Naive thymus-derived CD4-positive, alpha-beta T cell (primary cell): ENCODE measurements around the gene SLC26A1. TPM values are rescaled to one million over a fixed set of nuclear protein-coding genes. Genes with fewer than 3 reads are reported as not detected.

Experiments used
- ATAC-seq: fragments of 150-1000 bp; cut with Tn5 transposase; 2 replicates; pipeline ENCODE4 v1.10.0; 2021; ENCODE audit warnings: mild to moderate bottlenecking, moderate library complexity
- CTCF ChIA-PET: fragments of 350-600 bp; sonication (Branson Sonifier 250); formaldehyde crosslinking; loops from one replicate; lab custom pipeline; 2021; ENCODE audit warnings: antibody characterized with exemption; lab: Charles Lee
- POLR2A ChIA-PET: fragments of 350-600 bp; sonication (Branson Sonifier 250); formaldehyde crosslinking; loops from one replicate; lab custom pipeline; 2021; ENCODE audit warnings: antibody characterized with exemption, inconsistent platforms; lab: Charles Lee
- DNase-seq, 9 donors: peaks; one replicate each; pipeline versions ENCODE4 v3.0.0 to v3.0.0-alpha.2; 2020 to 2022; ENCODE audit warnings: mixed read lengths in 1 of 9
- H3K27ac ChIP-seq: one replicate; pipeline ENCODE4 v1.7.0; 2013; ENCODE audit warnings: mild to moderate bottlenecking, low read depth, low read length, moderate library complexity
- H3K27me3 ChIP-seq, 2 donors: one replicate each; pipeline ENCODE4 v1.7.0; 2013; ENCODE audit warnings: low read length in 2 of 2, mild to moderate bottlenecking in 2 of 2, moderate library complexity in 2 of 2; ENCODE audit not compliant: control insufficient read depth in 2 of 2, insufficient read depth in 2 of 2
- H3K36me3 ChIP-seq, 3 experiments: 1 replicate in 2 of 3; 2 replicates in 1 of 3; pipeline ENCODE4 v1.7.0; 2013; ENCODE audit warnings: low read length in 3 of 3, mild to moderate bottlenecking in 3 of 3, moderate library complexity in 1 of 3; ENCODE audit not compliant: insufficient read depth in 3 of 3, control insufficient read depth in 2 of 3
- H3K4me1 ChIP-seq, 2 donors: one replicate each; pipeline ENCODE4 v1.7.0; 2013; ENCODE audit warnings: low read length in 2 of 2, mild to moderate bottlenecking in 2 of 2, moderate library complexity in 1 of 2; ENCODE audit not compliant: control insufficient read depth in 2 of 2, insufficient read depth in 2 of 2
- H3K4me3 ChIP-seq: 2 replicates; pipeline ENCODE4 v1.7.0; 2013; ENCODE audit warnings: mild to moderate bottlenecking, low read length
- H3K9me3 ChIP-seq, 3 experiments: 1 replicate in 2 of 3; 2 replicates in 1 of 3; pipeline ENCODE4 v1.7.0; 2013; ENCODE audit warnings: low read length in 3 of 3; ENCODE audit not compliant: control insufficient read depth in 2 of 3
- H3K27ac Mint-ChIP-seq, 9 donors: one replicate each; pipeline ENCODE4 v1.8.0; 2020 to 2022; ENCODE audit warnings: mixed read lengths in 9 of 9, mild to moderate bottlenecking in 8 of 9, moderate library complexity in 5 of 9, inconsistent platforms in 2 of 9
- H3K27me3 Mint-ChIP-seq, 5 donors: one replicate each; pipeline ENCODE4 v1.8.0; 2021 to 2022; ENCODE audit warnings: mixed read lengths in 5 of 5, mild to moderate bottlenecking in 1 of 5
- H3K36me3 Mint-ChIP-seq, 5 donors: one replicate each; pipeline ENCODE4 v1.8.0; 2020 to 2022; ENCODE audit warnings: mixed read lengths in 5 of 5, mild to moderate bottlenecking in 3 of 5, inconsistent platforms in 1 of 5
- H3K4me1 Mint-ChIP-seq, 7 donors: one replicate each; pipeline ENCODE4 v1.8.0; 2020 to 2022; ENCODE audit warnings: mixed read lengths in 7 of 7, mild to moderate bottlenecking in 3 of 7, inconsistent platforms in 1 of 7
- H3K4me3 Mint-ChIP-seq, 10 donors: one replicate each; pipeline ENCODE4 v1.8.0; 2020 to 2022; ENCODE audit warnings: mild to moderate bottlenecking in 10 of 10, mixed read lengths in 10 of 10, moderate library complexity in 6 of 10, inconsistent platforms in 2 of 10
- H3K9me3 Mint-ChIP-seq, 11 donors: one replicate each; pipeline ENCODE4 v1.8.0; 2020 to 2022; ENCODE audit warnings: mixed read lengths in 11 of 11, mild to moderate bottlenecking in 4 of 11, inconsistent platforms in 1 of 11, moderate library complexity in 1 of 11
- intact Hi-C, 2 donors: fragments of 100-400 bp; cut with micrococcal nuclease; formaldehyde crosslinking; loops; one replicate each; pipeline ENCODE4 v1.15.1; 2023
- polyA plus RNA-seq, 2 donors: library from polyadenylated mRNA; unstranded; fragments of 300-500 nt; fragmentation: Illumina TruSeq; gene quantifications; one replicate each; pipeline ENCODE4 v1.2.3, GENCODE V29; 2021
- total RNA-seq, 6 experiments: library from RNA in 5 of 6; stranded (reverse) in 5 of 6; gene quantifications; 1 replicate in 5 of 6; 2 replicates in 1 of 6; pipeline ENCODE4 v1.2.3 and lab custom pipeline; 2021 to 2026

Gene SLC26A1
- total and polyA plus RNA-seq, 7 experiments from 2014 or later: 0.16 to 2.3 (median 1.1) TPM; not detected in 2

DNA sequence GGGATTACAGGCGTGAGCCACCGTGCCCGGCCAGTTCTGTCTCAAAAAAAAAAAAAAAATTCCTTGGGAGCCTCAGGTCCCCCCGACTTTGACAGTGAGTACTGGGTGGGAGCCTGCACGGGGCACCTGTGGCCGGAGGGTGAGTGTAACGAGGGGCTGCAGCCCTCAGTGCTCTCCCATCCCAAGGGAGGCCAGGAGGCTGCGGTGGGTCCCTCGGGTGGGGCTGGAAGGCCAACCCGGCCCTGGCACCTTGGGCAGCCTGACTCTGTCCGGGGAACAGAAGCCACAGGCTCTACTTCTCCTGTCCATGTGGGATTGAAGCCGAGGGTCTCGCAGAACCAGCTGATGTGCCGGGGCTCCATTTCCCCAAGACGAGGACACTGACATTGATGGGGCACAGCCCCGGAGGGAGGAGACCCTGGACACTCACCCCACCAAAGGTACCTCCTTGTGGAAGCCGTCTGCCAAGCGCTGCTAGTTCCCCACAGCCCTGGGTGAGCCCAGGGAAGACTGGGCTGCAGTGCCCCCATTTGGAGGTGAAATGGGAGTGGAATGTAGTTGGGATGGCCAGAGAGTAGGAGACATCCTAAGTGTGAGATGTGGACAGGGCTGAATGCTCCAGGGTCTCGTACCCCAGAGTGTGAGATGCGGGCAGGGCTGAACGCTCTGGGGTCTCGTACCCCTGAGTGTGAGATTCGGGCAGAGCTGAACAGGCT is 2.3 kb upstream of the SLC26A1 start:
- Histone ChIP-seq H3K4me3 (no peak overlapping the region), H3K27ac (no peak overlapping the region), H3K4me1 (peaks cover 0 to 9% of the 10 kb centered on the region in 2 donors), H3K36me3 (peaks cover 0 to 17% (median 0%) of the 10 kb centered on the region in 3 experiments), H3K27me3 (peaks cover 3 to 7% of the 10 kb centered on the region in 2 donors), H3K9me3 (no peaks in the 10 kb centered on the region)
- Mint-ChIP-seq H3K27ac (peak overlapping the region in 1 of 9 donors; percentile 43), H3K4me1 (peaks cover 0 to 14% (median 13%) of the 10 kb centered on the region in 7 donors), H3K9me3 (no peaks in the 10 kb centered on the region), H3K4me3 (peak overlapping the region in 1 of 10 donors; percentile 30), H3K27me3 (peaks cover 9 to 28% (median 17%) of the 10 kb centered on the region in 5 donors), H3K36me3 (no peaks in the 10 kb centered on the region)
- POLR2A ChIA-PET: no interaction called here
- ATAC-seq (no peak), DNase-seq (no peak)
- intact Hi-C loops: no loop called here
- CTCF ChIA-PET: no interaction called here

DNA sequence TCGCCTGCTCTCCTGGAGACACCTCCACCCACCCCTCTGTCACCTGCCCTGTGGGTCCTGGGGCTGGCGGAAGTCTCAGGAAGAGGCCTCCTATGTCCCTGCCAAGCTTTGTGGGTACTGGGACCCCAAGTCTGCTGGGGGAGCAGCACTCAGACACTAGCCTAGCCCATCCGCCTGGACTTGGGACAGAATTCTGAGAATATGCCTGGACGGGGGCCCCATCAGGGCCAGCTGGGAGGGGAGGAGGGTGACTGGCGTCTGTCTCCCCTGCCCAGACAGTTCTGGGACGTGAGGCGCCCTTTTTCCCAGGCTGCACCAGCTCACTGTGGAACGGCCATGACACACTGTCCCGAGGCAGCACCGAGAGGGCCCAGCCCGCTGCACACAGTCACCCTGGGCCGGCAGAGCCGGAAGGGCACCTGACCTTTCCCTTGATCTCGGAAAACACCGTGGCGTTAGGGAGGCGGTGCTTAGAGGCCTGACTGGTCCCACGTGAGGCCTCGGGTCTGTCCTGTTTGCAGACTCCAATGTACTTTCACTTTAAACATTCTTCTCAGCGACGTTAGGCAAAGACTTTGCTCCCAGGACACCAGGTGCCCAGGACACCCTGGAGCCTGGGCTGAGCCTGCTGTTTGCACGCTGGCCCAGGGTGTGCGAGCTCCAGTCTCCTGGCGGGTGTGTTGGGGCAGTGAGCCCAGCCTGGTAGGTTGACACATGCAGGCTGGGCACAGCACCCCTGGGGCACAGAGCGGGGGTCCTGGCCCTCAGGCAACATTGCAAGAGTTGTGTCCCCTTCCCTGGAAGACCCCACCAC is 700 bp downstream of the SLC26A1 start:
- Mint-ChIP-seq H3K9me3 (no peaks in the 10 kb centered on the region), H3K36me3 (no peaks in the 10 kb centered on the region), H3K27ac (no peak overlapping the region), H3K4me1 (peaks cover 0 to 3% (median 0%) of the 10 kb centered on the region in 7 donors), H3K4me3 (no peak overlapping the region), H3K27me3 (peaks cover 0 to 10% (median 0%) of the 10 kb centered on the region in 5 donors)
- ATAC-seq: no peak
- no peaks in the 10 kb centered on the region for H3K9me3 ChIP-seq
- intact Hi-C loops: no loop called here
- H3K27ac ChIP-seq: no peak overlapping the region
- no peaks in the 10 kb centered on the region for H3K27me3 ChIP-seq
- H3K36me3 ChIP-seq: peaks cover 0 to 34% (median 0%) of the 10 kb centered on the region in 3 experiments
- POLR2A ChIA-PET: no interaction called here
- CTCF ChIA-PET: interaction anchor here (0.6 kb wide), 1 partner anchor 68 kb away, joined by 3 read pairs; no protein-coding TSS in a partner anchor
- H3K4me3 ChIP-seq: no peak overlapping the region
- H3K4me1 ChIP-seq: peaks cover under 1 to 2% of the 10 kb centered on the region in 2 donors
- no peak for DNase-seq

DNA sequence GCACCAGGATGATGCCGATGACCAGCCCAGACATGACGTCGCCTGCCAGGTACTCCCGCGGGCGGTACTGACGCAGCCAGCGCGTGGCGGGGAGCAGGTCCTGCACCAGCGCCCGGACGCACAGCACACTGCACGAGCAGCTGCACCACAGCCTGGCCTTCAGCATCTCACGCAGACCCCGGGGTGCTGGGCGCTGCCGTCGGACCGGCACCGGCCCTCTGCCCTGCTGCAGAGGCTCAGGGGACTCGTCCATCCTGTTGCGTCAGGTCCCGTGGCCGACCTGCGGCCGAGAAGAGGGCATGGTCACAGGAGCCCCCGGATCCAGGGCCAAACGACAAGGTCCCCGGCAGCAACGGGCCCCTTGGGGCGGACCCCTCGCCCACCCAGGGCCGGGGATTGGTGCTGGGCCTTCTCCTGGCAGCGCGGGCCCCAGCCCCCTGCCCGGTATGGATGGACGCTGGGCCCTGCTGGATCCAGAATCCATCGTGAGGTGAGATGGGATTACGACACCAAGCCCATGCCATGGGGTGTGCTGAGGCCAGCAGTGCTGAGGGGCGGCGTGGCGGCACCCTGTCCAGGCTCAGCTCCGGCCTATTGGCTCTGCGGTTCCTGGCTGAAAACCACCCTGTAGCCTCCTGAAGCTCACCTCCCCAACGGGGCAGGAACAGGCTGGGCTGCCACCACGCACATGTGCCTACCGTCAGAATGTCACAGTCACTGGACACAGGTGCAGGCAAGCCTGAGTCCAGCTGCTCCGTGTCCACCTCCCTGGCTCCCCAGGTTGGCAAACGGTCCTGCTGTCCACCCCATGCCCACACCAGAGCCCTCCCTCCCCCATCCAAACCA is 1.5 kb downstream of the SLC26A1 start:
- no peaks in the 10 kb centered on the region for H3K9me3 ChIP-seq
- intact Hi-C loops: no loop called here
- H3K27ac Mint-ChIP-seq: no peak overlapping the region
- H3K36me3 Mint-ChIP-seq: no peaks in the 10 kb centered on the region
- peaks cover 0 to 4% of the 10 kb centered on the region in 2 donors for H3K4me1 ChIP-seq
- ATAC-seq: no peak
- H3K27ac ChIP-seq: no peak overlapping the region
- POLR2A ChIA-PET: no interaction called here
- peaks cover 0 to 6% (median 0%) of the 10 kb centered on the region in 5 donors for H3K27me3 Mint-ChIP-seq
- CTCF ChIA-PET: interaction anchor here (0.6 kb wide), 1 partner anchor 67 kb away, joined by 3 read pairs; no protein-coding TSS in a partner anchor
- H3K36me3 ChIP-seq: peaks cover 0 to 34% (median 0%) of the 10 kb centered on the region in 3 experiments
- no peak overlapping the region for H3K4me3 ChIP-seq
- no peaks in the 10 kb centered on the region for H3K27me3 ChIP-seq
- no peak for DNase-seq
- H3K9me3 Mint-ChIP-seq: no peaks in the 10 kb centered on the region
- H3K4me1 Mint-ChIP-seq: peaks cover 0 to 5% (median 0%) of the 10 kb centered on the region in 7 donors
- H3K4me3 Mint-ChIP-seq: no peak overlapping the region

DNA sequence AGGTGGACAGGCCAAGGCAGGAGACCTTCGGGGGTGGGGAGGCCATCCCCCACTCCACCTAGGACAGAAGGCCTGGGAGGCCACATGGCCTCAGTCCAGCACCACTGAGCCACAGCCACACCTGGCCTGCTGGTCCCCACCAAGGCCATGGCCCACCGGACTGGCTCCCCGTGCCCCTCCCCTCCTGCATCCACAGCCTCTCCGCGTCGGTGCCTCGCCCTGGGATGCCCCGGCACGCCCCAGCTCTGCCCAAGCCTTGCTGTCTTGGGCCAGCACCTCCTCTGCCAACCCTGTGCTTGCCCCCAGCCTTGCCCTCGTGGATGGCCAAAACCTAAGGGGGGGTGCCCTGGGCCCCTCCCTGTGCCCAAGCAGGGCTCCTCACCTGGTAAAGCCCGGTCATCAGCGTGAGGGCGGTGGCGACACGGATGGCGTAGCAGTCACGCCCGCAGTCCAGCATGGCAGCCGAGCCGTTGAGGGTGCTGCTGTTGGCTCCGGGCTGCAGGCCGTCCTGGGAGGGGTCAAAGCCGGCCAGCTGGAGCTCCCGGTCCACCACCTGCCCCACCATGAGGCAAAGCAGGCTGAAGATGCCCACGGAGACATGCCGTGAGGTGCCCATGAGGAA is 2.3 kb downstream of the SLC26A1 start:
- DNase-seq: no peak

DNA sequence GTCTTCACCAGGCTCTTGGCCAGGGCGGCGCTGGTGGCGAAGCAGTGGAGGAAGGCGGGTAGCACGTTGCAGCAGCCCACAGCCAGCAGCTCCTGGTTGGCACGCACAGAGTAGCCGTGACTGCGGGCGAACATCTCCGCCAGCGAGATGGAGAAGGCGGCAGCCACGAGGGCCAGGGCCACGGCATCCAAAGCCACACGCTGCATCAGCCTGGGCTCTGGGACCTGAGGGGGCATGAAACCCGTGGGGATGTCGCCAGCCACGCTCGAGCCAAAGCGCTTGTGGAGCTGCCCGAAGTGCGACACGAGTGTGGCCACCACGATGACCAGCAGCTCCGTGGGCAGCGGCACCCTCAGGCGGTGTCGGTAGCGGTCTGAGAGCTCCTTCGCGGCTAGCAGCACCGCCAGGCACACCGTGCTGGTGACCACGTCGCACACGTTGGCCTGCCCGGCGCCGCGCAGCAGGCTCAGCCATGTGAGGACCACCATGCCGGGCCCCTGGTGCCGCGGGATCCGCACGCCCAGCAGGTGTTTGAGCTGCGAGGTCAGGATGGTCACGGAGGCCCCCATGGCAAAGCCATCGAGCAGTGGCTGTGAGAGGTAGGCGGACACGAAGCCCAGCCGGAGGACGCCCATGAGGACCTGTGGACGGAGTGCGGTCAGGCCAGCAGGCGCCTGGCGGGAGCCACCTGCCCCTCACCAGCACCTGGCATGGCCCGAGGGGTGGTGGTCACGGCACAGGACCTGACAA is 3.3 kb downstream of the SLC26A1 start:
- H3K4me1 ChIP-seq: peaks cover 13 to 19% of the 10 kb centered on the region in 2 donors
- H3K36me3 ChIP-seq: peaks cover 0 to 34% (median 0%) of the 10 kb centered on the region in 3 experiments
- no peaks in the 10 kb centered on the region for H3K9me3 ChIP-seq
- ChIA-PET CTCF (no interaction called here), POLR2A (no interaction called here)
- no peaks in the 10 kb centered on the region for H3K9me3 Mint-ChIP-seq
- intact Hi-C loops: loop anchor here in 1 of 2 donors (5.0 to 10.0 kb wide), 2 partner anchors 257 to 745 kb away; partner anchors contain the start of gene CTBP1
- H3K27ac ChIP-seq: no peak overlapping the region
- H3K4me3 Mint-ChIP-seq: no peak overlapping the region
- H3K36me3 Mint-ChIP-seq: no peaks in the 10 kb centered on the region
- no peak overlapping the region for H3K4me3 ChIP-seq
- no peak for ATAC-seq
- no peak overlapping the region for H3K27ac Mint-ChIP-seq
- peaks cover 6 to 20% (median 17%) of the 10 kb centered on the region in 7 donors for H3K4me1 Mint-ChIP-seq
- no peaks in the 10 kb centered on the region for H3K27me3 ChIP-seq
- no peaks in the 10 kb centered on the region for H3K27me3 Mint-ChIP-seq
- no peak for DNase-seq

More for the DNA sequence above, 2.3 kb downstream of the SLC26A1 start:
- POLR2A ChIA-PET: no interaction called here
- intact Hi-C loops: no loop called here
- Mint-ChIP-seq H3K4me3 (no peak overlapping the region), H3K36me3 (no peaks in the 10 kb centered on the region), H3K4me1 (peaks cover 0 to 11% (median 8%) of the 10 kb centered on the region in 7 donors), H3K27ac (no peak overlapping the region), H3K9me3 (no peaks in the 10 kb centered on the region), H3K27me3 (no peaks in the 10 kb centered on the region)
- Histone ChIP-seq H3K4me3 (no peak overlapping the region), H3K9me3 (no peaks in the 10 kb centered on the region), H3K36me3 (peaks cover 0 to 34% (median 0%) of the 10 kb centered on the region in 3 experiments), H3K27me3 (no peaks in the 10 kb centered on the region), H3K4me1 (peaks cover 5 to 9% of the 10 kb centered on the region in 2 donors), H3K27ac (no peak overlapping the region)
- ATAC-seq: no peak
- CTCF ChIA-PET: no interaction called here
